Right lobe of liver (tissue), 6 donors: Measurements from ENCODE around the gene MBP. TPM values are rescaled to one million over a fixed set of nuclear protein-coding genes. Genes with fewer than 3 reads are reported as not detected.

ENCODE experiments used
- ATAC-seq, 4 donors: fragments of 200-7000 bp; cut with Tn5 transposase; one replicate each; pipeline ENCODE4 v1.9.1; 2020; ENCODE audit warnings: mild to moderate bottlenecking in 4 of 4, moderate library complexity in 4 of 4
- DNase-seq, 3 donors: peaks; one replicate each; pipeline ENCODE4 v3.0.0-alpha.2; 2020
- H3K27ac ChIP-seq, 3 donors: fragments of 200-600 bp; one replicate each; pipeline ENCODE4 v1.8.0; 2022
- H3K27me3 ChIP-seq, 2 donors: fragments of 200-600 bp; one replicate each; pipeline ENCODE4 v1.8.0; 2022
- H3K36me3 ChIP-seq, 4 donors: fragments of 200-600 bp; sonication (generic) in 1 of 4; one replicate each; pipeline versions ENCODE4 v1.5.1 to v1.8.0; 2017 to 2022; ENCODE audit warnings: control low read depth in 1 of 4
- H3K4me1 ChIP-seq, 4 donors: fragments of 200-600 bp; sonication (generic) in 1 of 4; one replicate each; pipeline versions ENCODE4 v1.5.1 to v1.8.0; 2017 to 2022; ENCODE audit warnings: control low read depth in 1 of 4
- H3K4me3 ChIP-seq, 3 donors: fragments of 200-600 bp; one replicate each; pipeline ENCODE4 v1.8.0; 2022
- H3K9me3 ChIP-seq, 4 donors: fragments of 200-600 bp; sonication (generic) in 1 of 4; one replicate each; pipeline versions ENCODE4 v1.5.1 to v1.8.0; 2017 to 2022; ENCODE audit warnings: control low read depth in 1 of 4
- POLR2A ChIP-seq: fragments of 450-650 bp; IDR thresholded peaks from one replicate; pipeline ENCODE4 v1.6.1; 2017; ENCODE audit warnings: antibody characterized with exemption, mild to moderate bottlenecking
- WGBS: methylation state at CpG from one replicate; pipeline ENCODE4 v1.1.6; 2018; ENCODE audit warnings: low coverage, low lambda C conversion rate; ENCODE audit not compliant: insufficient coverage; ENCODE audit errors: missing lambda C conversion rate; 5-methylcytosine and 5-hydroxymethylcytosine counted together
- intact Hi-C, 2 donors: fragments of 100-400 bp; cut with DNase I; formaldehyde crosslinking; loops; one replicate each; pipeline versions ENCODE4 v1.11.2 to v1.14.1; 2022
- total RNA-seq, 6 experiments: library from RNA; depleted of rRNA in 2 of 6; stranded (reverse); fragments of >200 nt in 2 of 6; fragmentation: NEBNext Ultra II Directional in 3 of 6; extraction: Animal tissue kit (Norgen Biotek cat#: 25700) in 3 of 6; gene quantifications; one replicate each; pipeline versions ENCODE4 v1.1.0 to v1.2.4, GENCODE V29; 2016 to 2023
- TF ChIP-seq, protein P1 (sequence below), 4 donors: fragments of 200-600 bp in 3 of 4; fragments of 450-650 bp in 1 of 4; IDR thresholded peaks; one replicate each; pipeline versions ENCODE4 v1.5.1 to v1.8.0; 2016 to 2022; ENCODE audit warnings: antibody characterized with exemption in 4 of 4, mild to moderate bottlenecking in 2 of 4
- donor health status: DM: no; HTN: yes; CAD: no.
- donor health status: DM: no; HTN: no; CAD: no.
- donor health status: DM: no; HTN: no; CAD: no.
- donor health status: DM: no; HTN: yes; CAD: no.
- donor health status: DM: no; HTN: yes; CAD: no.

MBP gene
- total RNA-seq, 6 experiments from 2014 or later = 24.0 to 40.8 (median 27.6) TPM

DNA sequence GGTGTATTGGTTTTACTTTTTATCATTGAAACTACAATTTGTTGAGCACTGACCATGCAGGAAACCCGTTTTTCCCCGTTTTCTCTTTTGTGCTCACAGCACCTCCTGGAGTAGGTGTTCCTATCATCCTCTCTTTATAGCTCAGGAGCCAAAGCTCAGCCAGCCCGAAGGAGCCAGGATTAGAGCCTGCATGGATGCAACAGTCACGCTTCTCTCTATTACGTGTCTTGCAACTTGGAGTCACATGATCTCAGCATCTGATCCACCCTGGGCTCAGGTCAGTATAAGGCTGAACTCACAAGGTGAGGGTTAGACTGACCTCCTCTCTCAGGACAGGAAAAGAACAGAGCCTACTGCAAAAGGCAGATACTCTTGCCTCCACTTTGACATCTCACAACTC is 150.5 kb downstream of the MBP start:
- WGBS = 61% methylated on average over 5 of the region's 5 CpGs
- Histone ChIP-seq H3K4me1 (peaks cover 0 to 12% (median 2%) of the 10 kb centered on the region in 4 donors), H3K36me3 (no peaks in the 10 kb centered on the region), H3K27me3 (no peaks in the 10 kb centered on the region), H3K9me3 (no peaks in the 10 kb centered on the region), H3K27ac (peak overlapping the region in 1 of 3 donors; percentile 7), H3K4me3 (no peak overlapping the region)
- ATAC-seq (peak in 1 of 4 donors; percentile 4), DNase-seq (no peak)
- intact Hi-C loops = loop anchor here in 1 of 2 donors (10.0 kb wide), 1 partner anchor 177 kb away; no protein-coding TSS in a partner anchor
- no peak for TF ChIP-seq POLR2A
- TF ChIP-seq, protein P1, sequence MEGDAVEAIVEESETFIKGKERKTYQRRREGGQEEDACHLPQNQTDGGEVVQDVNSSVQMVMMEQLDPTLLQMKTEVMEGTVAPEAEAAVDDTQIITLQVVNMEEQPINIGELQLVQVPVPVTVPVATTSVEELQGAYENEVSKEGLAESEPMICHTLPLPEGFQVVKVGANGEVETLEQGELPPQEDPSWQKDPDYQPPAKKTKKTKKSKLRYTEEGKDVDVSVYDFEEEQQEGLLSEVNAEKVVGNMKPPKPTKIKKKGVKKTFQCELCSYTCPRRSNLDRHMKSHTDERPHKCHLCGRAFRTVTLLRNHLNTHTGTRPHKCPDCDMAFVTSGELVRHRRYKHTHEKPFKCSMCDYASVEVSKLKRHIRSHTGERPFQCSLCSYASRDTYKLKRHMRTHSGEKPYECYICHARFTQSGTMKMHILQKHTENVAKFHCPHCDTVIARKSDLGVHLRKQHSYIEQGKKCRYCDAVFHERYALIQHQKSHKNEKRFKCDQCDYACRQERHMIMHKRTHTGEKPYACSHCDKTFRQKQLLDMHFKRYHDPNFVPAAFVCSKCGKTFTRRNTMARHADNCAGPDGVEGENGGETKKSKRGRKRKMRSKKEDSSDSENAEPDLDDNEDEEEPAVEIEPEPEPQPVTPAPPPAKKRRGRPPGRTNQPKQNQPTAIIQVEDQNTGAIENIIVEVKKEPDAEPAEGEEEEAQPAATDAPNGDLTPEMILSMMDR (IDR thresholded peaks at IDR 0.05) = no peak

DNA sequence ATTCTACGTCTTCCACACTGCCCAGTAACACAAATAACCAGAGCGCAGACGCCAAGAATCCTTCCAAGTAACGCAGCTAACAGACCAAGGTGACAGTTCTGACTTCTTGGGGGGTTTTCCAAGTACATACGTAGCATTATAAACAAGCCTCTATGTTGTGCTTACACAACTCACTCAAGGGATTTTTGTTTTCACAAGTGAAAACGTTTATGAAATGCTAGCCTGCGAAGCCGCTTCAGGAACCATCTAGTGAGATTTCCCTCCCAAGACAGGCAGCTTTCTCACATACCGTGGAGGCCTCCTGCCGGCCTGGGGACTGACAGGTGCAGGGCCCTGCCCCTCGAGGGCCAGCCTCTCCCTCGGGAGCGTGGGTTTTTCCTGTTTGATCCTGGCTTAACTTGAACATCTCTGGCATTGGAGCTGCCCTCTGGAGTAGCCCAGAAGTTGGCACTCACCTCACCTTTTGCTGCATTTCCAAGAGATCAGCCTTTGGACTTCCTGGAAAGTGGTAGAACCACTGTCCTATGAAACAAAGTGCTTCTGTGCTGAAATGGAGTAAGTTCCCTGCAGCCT is 151.1 kb downstream of the MBP start:
- 52% methylated on average over 10 of the region's 13 CpGs for WGBS
- intact Hi-C loops = loop anchor here in 1 of 2 donors (10.0 kb wide), 1 partner anchor 177 kb away; no protein-coding TSS in a partner anchor
- TF ChIP-seq, protein P1 (IDR thresholded peaks at IDR 0.05) = no peak
- TF ChIP-seq POLR2A = no peak
- no peaks in the 10 kb centered on the region for H3K9me3 ChIP-seq
- ATAC-seq (peak; percentile 76 to 86 (median 78)), DNase-seq (peak in 2 of 3 donors; percentile 60 to 70)
- H3K27ac ChIP-seq = peak overlapping the region in 1 of 3 donors; percentile 7
- H3K4me1 ChIP-seq = peaks cover 0 to 12% (median 2%) of the 10 kb centered on the region in 4 donors
- H3K4me3 ChIP-seq = no peak overlapping the region
- no peaks in the 10 kb centered on the region for H3K27me3 ChIP-seq
- no peaks in the 10 kb centered on the region for H3K36me3 ChIP-seq

DNA sequence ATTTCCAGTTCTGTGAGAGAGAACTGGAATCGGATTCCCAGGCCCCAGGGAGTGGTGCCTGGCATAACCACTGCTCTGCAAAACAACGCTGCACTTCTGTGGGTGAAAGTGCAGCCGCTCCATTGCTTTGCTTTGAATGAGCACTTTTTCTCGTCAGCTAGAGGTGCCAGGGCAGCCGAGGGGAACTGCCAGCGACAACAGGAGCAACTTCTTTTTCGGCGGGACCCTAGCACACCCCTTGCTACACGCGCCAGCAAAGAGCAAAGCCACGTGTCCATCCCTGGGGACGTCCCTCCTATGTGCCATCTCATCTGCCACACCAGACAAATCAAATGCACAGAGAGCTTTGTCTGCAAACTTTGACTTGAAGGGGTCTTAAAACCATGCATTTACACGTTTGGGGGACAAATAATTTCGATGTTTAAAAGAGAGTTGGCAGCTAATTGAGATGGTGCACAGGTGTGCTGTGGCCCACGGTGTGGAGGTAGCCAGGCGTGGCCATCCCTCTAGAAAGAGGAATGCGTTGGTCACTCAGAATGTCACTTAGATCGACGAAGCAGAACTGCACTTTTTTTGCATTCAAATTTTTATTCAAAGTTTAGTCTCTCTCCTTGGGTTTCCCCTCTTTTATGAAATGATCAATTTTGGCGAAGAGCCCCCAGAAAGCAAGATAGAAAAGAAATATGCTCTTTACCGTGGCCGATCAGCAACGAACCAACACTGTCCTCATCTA is 151.8 kb downstream of the MBP start:
- Histone ChIP-seq H3K27me3 (no peaks in the 10 kb centered on the region), H3K4me3 (no peak overlapping the region), H3K9me3 (no peaks in the 10 kb centered on the region), H3K27ac (no peak overlapping the region), H3K4me1 (peaks cover 0 to 12% (median 2%) of the 10 kb centered on the region in 4 donors), H3K36me3 (no peaks in the 10 kb centered on the region)
- no peak for ATAC-seq
- intact Hi-C loops = loop anchor here in 1 of 2 donors (10.0 kb wide), 1 partner anchor 176 kb away; no protein-coding TSS in a partner anchor
- 87% methylated on average over 16 of the region's 23 CpGs for WGBS
- TF ChIP-seq, protein P1 (IDR thresholded peaks at IDR 0.05) = no peak
- no peak for TF ChIP-seq POLR2A
- DNase-seq = peak in 1 of 3 donors; percentile 22

DNA sequence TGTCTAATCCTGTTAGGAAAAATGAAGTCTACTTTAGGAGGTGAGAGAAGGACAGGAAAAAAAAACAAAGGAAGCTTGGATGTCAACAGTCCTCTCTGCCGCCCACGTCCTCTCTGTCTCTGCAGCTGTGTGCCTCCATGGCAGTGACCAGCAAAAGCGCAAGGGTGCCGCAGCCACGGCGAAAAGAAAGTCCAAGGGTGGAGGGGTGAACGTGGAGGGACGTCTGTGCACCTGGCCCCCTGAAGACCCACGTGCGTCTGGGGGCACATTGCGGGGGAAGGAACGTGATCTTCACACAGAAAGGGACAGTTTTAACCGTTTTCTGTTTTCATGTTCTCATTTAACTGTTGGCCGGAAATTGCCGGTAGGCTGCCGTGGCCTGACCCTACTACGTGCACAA is 152.7 kb downstream of the MBP start:
- DNase-seq = peak in 1 of 3 donors; percentile 38
- no peaks in the 10 kb centered on the region for H3K27me3 ChIP-seq
- H3K4me3 ChIP-seq = no peak overlapping the region
- H3K27ac ChIP-seq = no peak overlapping the region
- H3K4me1 ChIP-seq = peaks cover 0 to 12% (median 2%) of the 10 kb centered on the region in 4 donors
- intact Hi-C loops = loop anchor here in 1 of 2 donors (10.0 kb wide), 1 partner anchor 175 kb away; no protein-coding TSS in a partner anchor
- 72% methylated on average over 13 of the region's 17 CpGs for WGBS
- no peaks in the 10 kb centered on the region for H3K9me3 ChIP-seq
- TF ChIP-seq, protein P1 (IDR thresholded peaks at IDR 0.05) = no peak
- TF ChIP-seq POLR2A = no peak
- H3K36me3 ChIP-seq = no peaks in the 10 kb centered on the region
- ATAC-seq = no peak
